Activated T-helper 1 cell treated with anti-CD3 and anti-CD28 coated beads, Interleukin-12 subunit alpha, Interleukin-12 subunit beta, Interleukin-2, Interleukin-4 antibody, amounts not matched to agents 30 ng/mL and 10 ng/mL and 1 ng/mL, durations not matched to agents 14 hours and 24 hours and 36 hours (primary cell): Measurements from ENCODE around the gene STXBP1. TPM values are rescaled to one million over a fixed set of nuclear protein-coding genes. Genes with fewer than 3 reads are reported as not detected.
A peak's percentile ranks its signal among the peaks of the same experiment; 100 is the strongest.
"Not testable (repeated sequence)": the region's sequence is repeated elsewhere in the genome, so short reads cannot be mapped to it uniquely, and the experiment has no call there.

Experiments
- DNase-seq: peaks from one replicate; pipeline ENCODE4 v3.0.0; 2021; ENCODE audit warnings: low spot score
- H3K27ac Mint-ChIP-seq: one replicate; pipeline ENCODE4 v1.8.0; 2021; ENCODE audit warnings: mild to moderate bottlenecking, mixed read lengths
- H3K27me3 Mint-ChIP-seq: one replicate; pipeline ENCODE4 v1.8.0; 2022; ENCODE audit warnings: mild to moderate bottlenecking, moderate library complexity, mixed read lengths; ENCODE audit not compliant: insufficient read depth
- H3K36me3 Mint-ChIP-seq: one replicate; pipeline ENCODE4 v1.8.0; 2021; ENCODE audit warnings: low read depth, mixed read lengths
- H3K4me1 Mint-ChIP-seq: one replicate; pipeline ENCODE4 v1.8.0; 2021; ENCODE audit warnings: low read depth, mixed read lengths
- H3K4me3 Mint-ChIP-seq: one replicate; pipeline ENCODE4 v1.8.0; 2021; ENCODE audit warnings: mild to moderate bottlenecking, moderate library complexity, mixed read lengths
- H3K9me3 Mint-ChIP-seq: one replicate; pipeline ENCODE4 v1.8.0; 2021; ENCODE audit warnings: mixed read lengths
- intact Hi-C: fragments of 100-400 bp; cut with micrococcal nuclease; formaldehyde crosslinking; loops from one replicate; pipeline ENCODE4 v1.15.1; 2024
- total RNA-seq: library from RNA; stranded (reverse); gene quantifications from 2 replicates; pipeline ENCODE4 v1.2.3, GENCODE V29; 2022

The STXBP1 gene
- total RNA-seq, 1 donor from 2014 or later, result 32.9 TPM

DNA sequence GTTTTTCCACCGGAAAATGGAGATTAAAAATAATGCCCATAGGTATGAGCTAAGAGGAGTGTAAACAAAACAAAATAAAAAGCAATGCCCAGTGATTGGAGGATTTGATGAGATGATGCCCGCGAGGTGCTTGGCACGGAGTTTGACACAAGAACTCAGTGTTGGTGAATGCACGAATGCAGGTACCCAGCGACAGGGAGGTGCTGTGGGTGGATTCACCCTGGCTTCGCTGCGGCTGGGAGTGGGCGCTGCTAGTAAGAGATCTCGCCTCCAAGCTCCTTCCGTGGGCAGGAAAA is 526 bp upstream of the STXBP1 start:
- peak overlapping the region; percentile 91 for H3K27ac Mint-ChIP-seq
- no peak for DNase-seq
- H3K36me3 Mint-ChIP-seq, result no peaks in the 10 kb centered on the region
- peaks cover 40% of the 10 kb centered on the region for H3K4me1 Mint-ChIP-seq
- intact Hi-C loops, result loop anchor here (5.0 kb wide), 3 partner anchors 39 to 321 kb away; partner anchors contain the start of gene PIP5KL1
- peaks cover 50% of the 10 kb centered on the region for H3K27me3 Mint-ChIP-seq
- peak overlapping the region; percentile 95 for H3K4me3 Mint-ChIP-seq
- H3K9me3 Mint-ChIP-seq, result no peaks in the 10 kb centered on the region

DNA sequence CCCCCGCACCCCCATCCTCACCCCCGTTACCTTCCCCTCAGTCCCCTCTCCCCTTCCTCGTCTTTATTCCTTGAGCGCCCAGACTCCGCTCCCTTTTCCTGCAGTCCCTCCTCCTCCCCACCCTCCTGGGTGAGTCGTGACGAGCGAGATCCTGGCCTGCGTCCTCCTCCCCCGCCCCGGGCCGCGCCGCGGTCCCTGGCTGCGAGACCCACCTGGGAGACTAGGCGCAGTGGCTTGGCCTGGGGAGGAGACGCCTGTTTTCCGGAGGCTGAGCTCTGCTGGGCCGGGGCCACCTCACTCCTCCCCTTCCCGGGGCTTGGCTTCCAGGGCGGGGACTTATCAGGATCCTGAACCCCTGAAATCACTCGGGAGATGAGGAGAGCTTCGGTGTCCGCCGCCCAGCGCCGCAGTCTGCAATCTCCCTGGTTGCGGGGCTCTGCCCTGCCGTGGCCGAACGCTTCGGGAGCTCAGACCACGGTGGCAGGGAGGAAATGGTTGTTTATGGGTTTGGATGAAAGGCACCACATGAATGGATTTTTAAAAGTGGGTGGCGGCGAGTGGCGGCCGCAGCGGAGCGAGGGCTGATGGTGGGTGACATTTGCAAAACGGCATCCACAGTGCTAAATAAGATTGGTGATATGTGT is 984 bp downstream of the STXBP1 start:
- intact Hi-C loops, result loop anchor here (1.0 to 5.0 kb wide), 7 partner anchors 41 to 319 kb away; partner anchors contain the start of genes PIP5KL1, PTRH1 and ST6GALNAC4
- H3K27me3 Mint-ChIP-seq, result peaks cover 40% of the 10 kb centered on the region
- peak overlapping the region; percentile 21 for H3K27ac Mint-ChIP-seq
- H3K4me3 Mint-ChIP-seq, result peak overlapping the region; percentile 78
- peak; percentile 32 for DNase-seq
- no peaks in the 10 kb centered on the region for H3K36me3 Mint-ChIP-seq
- peaks cover 36% of the 10 kb centered on the region for H3K4me1 Mint-ChIP-seq
- no peaks in the 10 kb centered on the region for H3K9me3 Mint-ChIP-seq

DNA sequence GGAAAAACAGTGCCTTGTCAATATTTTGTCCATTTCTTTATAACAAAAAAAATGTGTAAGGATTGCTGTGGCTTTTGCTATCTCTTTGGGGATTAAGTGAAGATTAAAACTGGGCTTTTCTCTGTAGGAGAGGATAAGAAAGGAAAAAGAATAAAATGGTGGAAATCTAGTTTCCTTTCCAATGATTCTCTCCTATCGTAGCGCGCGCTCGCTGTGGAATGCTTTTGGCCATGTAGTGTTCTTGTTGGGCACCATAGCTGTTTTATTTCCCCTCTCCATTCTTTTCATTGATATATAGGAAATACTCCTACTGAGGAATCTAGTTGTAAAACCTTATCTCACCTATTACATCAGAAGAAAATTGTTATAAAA is 1.5 kb downstream of the STXBP1 start:
- intact Hi-C loops, result loop anchor here (2.0 to 5.0 kb wide), 6 partner anchors 41 to 319 kb away; partner anchors contain the start of genes PIP5KL1, PTRH1 and ST6GALNAC4
- Mint-ChIP-seq H3K27me3 (peaks cover 40% of the 10 kb centered on the region), H3K4me3 (peak overlapping the region; percentile 78), H3K27ac (no peak overlapping the region), H3K36me3 (no peaks in the 10 kb centered on the region), H3K9me3 (no peaks in the 10 kb centered on the region), H3K4me1 (peaks cover 31% of the 10 kb centered on the region)
- DNase-seq, result no peak

DNA sequence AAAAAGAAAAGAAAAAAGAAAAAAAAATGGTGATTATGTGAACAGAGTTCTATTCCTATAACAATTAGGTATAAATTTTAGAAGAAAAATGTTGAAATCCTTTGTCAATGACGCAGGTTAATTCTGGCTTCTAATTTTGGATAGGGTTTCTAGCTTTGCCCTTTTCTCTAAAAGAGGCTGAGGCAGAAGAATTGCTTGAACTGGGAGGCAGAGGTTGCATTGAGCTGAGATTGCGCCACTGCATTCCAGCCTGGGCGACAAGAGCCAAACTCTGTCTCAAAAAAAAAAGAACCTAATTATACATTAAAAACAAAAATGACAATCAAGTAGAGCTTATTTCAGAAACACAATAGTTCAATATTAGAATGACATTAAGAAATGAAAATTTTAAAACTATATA is 2.9 kb downstream of the STXBP1 start:
- intact Hi-C loops, result loop anchor here (5.0 kb wide), 3 partner anchors 43 to 317 kb away; partner anchors contain the start of gene PIP5KL1
- Mint-ChIP-seq H3K4me1 (peaks cover 20% of the 10 kb centered on the region), H3K27ac (no peak overlapping the region), H3K4me3 (no peak overlapping the region), H3K36me3 (no peaks in the 10 kb centered on the region), H3K27me3 (peaks cover 31% of the 10 kb centered on the region), H3K9me3 (no peaks in the 10 kb centered on the region)
- no peak for DNase-seq

DNA sequence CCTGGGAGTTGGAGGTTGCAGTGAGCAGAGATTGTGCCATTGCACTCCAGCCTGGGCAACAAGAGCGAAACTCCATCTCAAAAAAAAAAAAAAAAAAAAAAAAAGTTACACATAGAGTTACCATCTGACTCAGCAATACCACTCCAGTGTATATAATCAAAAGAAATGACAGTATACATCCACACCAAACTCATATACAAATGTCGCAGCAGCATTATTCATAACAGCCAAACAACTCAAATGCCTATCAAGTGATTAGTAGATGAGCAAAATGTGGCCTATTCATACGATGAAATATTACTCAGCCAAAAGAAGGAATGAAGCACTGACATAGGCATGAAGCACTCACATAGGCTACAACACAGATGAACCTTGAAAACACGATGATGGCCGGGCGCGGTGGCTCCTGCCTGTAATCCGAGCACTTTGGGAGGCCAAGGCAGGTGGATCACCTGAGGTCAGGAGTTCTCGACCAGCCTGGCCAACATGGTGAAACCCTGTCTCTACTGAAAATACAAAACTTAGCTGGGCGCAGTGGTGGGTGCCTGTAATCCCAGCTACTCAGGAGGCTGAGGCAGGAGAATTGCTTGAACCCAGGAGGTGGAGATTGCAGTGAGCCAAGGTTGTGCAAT is 9.4 kb downstream of the STXBP1 start:
- H3K36me3 Mint-ChIP-seq, H3K4me1 Mint-ChIP-seq, DNase-seq, H3K9me3 Mint-ChIP-seq, H3K27ac Mint-ChIP-seq, H3K4me3 Mint-ChIP-seq, intact Hi-C loops, H3K27me3 Mint-ChIP-seq: not testable (repeated sequence)

DNA sequence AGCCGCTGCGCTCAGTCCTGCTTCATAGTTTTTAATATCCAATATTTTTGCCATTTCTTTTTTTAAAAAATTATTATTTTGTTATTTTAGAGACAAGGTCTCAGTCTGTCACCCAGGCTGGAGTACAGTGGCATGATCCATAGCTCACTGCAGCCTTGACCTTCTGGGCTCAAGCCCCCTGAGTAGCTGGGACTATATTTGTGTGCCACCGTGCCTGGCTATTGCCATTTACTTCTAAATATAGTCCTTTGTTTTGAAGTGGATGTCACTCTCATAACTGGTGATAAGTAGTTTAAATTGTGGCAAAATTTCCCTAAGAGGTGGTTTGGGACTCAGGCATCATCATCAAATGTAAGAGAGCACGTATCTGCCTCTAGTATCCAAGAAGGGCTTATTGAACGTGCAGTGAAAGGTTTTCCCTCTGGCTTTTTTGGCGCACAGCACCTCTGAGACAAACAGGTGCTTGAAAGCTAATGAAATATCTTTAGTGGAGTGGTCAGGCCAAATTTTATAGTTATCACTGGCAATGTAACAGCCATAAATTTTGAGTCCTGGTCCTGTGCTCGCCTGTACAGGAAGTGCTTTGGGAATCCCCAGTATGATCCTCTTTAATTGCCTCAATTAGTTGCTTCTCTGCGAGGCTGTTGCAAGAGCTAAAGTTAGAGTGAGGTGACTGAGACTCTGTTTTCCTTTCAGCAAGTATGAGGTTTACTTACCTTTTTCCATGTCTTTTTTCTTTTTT is 14.8 kb downstream of the STXBP1 start:
- no peak overlapping the region for H3K4me3 Mint-ChIP-seq
- no peak for DNase-seq
- H3K4me1 Mint-ChIP-seq, result peaks cover 13% of the 10 kb centered on the region

DNA sequence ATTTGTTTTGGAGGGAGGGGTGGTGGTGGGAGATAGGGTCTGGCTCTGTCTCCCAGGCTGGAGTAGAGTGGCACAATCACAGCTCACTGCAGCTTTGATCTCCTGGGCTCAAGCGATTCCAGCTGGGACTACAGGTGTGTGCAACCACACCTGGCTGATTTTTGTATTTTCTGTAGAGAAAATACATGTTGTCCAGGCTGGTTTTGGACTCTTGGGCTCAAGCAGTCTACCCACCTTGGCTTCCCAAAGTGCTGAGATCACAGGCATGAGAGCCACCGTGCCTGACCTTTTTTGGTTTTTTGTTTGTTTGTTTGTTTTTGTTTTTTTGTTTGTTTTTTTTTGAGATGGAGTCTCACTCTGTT is 15.4 kb downstream of the STXBP1 start:
- no peaks in the 10 kb centered on the region for H3K9me3 Mint-ChIP-seq
- intact Hi-C loops, result no loop called here
- H3K4me1 Mint-ChIP-seq, result peaks cover 13% of the 10 kb centered on the region
- peaks cover 7% of the 10 kb centered on the region for H3K27me3 Mint-ChIP-seq
- H3K4me3 Mint-ChIP-seq, result no peak overlapping the region
- DNase-seq, result no peak
- H3K27ac Mint-ChIP-seq, result no peak overlapping the region
- no peaks in the 10 kb centered on the region for H3K36me3 Mint-ChIP-seq

More for the DNA sequence above, 14.8 kb downstream of the STXBP1 start:
- Mint-ChIP-seq H3K27me3 (peaks cover 7% of the 10 kb centered on the region), H3K27ac (no peak overlapping the region), H3K9me3 (no peaks in the 10 kb centered on the region), H3K36me3 (no peaks in the 10 kb centered on the region)
- intact Hi-C loops, result no loop called here

DNA sequence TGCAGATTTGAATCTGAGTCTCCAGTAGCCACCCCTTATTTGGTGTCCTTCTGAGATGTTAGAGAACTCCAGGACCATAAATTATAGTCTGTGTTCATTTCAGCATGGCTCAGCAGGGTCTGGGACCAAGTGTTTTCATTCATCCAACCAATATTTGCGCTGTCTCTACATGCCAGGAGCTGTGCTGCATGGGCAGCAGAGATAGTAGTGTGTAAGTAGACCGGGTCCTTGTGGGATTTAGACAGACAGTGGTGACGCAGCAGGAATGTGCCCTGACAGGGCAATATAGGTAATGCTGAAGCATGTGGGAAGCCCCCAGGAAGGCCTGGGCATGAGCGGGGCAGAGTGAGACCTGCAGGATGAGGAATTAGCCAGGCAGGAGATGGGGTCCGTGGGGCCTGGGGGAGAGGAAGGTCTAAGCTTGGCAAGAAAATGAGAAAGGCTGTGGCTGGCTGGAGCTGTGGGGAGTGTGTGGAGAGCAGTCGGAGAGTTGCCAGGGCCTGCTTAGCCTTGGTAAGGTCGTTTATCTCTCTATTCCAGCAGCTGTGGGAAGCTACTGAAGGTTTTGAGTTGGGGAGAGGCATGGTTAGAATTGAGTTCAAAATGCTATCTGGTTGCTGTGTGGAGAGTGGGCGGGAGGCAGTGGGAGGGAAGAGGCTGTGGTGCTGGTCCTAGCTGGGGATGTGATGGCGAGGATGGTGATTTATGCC is 16.8 kb downstream of the STXBP1 start:
- H3K4me3 Mint-ChIP-seq, result no peak overlapping the region
- no peak for DNase-seq

DNA sequence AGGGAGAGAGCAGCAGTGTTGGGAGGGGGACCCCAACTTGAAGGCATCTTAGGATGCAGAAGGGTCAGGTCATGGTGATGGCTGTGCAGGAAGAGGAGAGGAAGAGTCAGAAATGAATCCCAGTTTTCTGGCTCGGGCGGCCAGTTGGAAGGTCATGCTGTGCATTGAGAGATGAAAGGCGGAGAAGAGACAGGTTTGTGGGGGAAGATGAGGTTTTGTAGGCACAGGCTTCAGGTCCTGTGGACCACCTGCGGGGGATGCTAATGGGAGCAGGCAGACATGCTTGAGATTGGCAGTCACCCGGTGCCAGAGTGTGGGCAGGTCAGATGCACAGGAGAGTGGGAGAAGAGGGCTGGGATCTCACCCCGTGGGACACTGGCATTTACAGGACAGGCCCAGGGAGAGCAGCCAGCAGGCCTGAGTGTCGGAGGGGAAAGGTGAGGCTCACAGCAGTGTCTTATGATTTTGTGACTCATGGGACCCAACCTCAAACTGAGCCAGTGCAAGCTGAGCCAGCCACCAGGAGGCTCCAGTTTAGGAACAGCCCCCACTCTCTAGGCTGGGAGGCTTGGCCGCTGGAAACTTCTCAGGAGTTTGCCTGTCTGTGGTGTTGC is 17.5 kb downstream of the STXBP1 start:
- Mint-ChIP-seq H3K4me3 (no peak overlapping the region), H3K27me3 (peaks cover 4% of the 10 kb centered on the region), H3K9me3 (no peaks in the 10 kb centered on the region), H3K27ac (peak overlapping the region; percentile 63), H3K36me3 (no peaks in the 10 kb centered on the region), H3K4me1 (peaks cover 26% of the 10 kb centered on the region)
- DNase-seq, result no peak
- intact Hi-C loops, result no loop called here

More for the DNA sequence above, 16.8 kb downstream of the STXBP1 start:
- Mint-ChIP-seq H3K4me1 (peaks cover 19% of the 10 kb centered on the region), H3K27me3 (peaks cover 4% of the 10 kb centered on the region), H3K9me3 (no peaks in the 10 kb centered on the region), H3K36me3 (no peaks in the 10 kb centered on the region), H3K27ac (peak overlapping the region; percentile 63)
- intact Hi-C loops, result no loop called here

DNA sequence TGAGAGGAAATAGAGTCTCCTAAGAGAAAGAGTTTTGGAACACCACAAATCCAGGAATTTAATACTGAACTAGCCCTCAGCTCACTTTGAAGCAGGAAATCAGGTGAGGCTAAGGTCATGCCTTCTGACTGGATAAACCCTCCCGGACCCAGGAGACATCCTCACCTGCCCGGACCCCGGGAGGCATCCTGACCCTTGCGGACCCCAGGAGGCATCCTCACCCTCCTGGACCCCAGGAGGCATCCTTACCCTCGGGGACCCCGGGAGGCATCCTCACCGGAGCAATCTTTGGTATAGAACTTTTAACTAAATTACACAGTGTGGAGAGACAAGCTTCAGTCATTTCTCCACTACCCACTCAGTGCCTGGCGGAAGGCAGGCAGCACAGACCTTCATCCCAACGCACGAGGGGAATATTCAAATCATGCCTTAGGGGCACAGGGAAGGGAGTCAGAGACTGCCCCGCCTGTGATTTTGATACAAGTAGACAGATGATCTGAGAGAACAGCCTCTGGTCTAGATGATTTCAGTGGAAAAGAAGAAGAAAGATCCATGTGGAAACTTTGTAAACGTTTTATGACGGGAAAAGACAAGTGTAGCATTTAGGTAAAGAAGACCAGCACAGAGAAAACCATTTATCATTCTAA is 21.3 kb downstream of the STXBP1 start:
- Mint-ChIP-seq H3K4me3 (no peak overlapping the region), H3K4me1 (peaks cover 26% of the 10 kb centered on the region), H3K27ac (no peak overlapping the region), H3K9me3 (no peaks in the 10 kb centered on the region), H3K27me3 (peaks cover 4% of the 10 kb centered on the region), H3K36me3 (no peaks in the 10 kb centered on the region)
- DNase-seq, result no peak
- intact Hi-C loops, result no loop called here

DNA sequence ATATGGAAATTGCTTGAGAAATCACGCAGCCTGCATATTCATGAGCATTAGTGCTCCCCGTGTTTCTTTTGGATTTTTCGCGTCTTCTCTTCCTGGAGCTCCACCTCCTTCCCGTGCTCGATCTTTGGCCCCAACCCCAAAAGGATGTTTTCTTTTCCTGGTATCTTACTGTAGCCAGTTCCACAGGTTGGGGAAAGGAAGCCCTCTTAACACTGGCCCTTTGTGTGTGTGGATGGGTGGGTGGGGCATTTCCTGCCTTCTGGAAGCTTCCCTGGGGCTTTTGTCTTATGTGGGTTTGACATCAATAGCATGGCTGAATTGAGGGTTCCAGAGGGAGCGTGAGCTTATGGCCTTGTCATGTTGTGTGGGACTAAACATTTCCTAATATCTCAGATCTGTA is 21.9 kb downstream of the STXBP1 start:
- peaks cover under 1% of the 10 kb centered on the region for H3K27me3 Mint-ChIP-seq
- H3K9me3 Mint-ChIP-seq, result no peaks in the 10 kb centered on the region
- H3K36me3 Mint-ChIP-seq, result no peaks in the 10 kb centered on the region
- no peak overlapping the region for H3K4me3 Mint-ChIP-seq
- intact Hi-C loops, result no loop called here
- no peak for DNase-seq
- no peak overlapping the region for H3K27ac Mint-ChIP-seq
- H3K4me1 Mint-ChIP-seq, result peaks cover 22% of the 10 kb centered on the region

DNA sequence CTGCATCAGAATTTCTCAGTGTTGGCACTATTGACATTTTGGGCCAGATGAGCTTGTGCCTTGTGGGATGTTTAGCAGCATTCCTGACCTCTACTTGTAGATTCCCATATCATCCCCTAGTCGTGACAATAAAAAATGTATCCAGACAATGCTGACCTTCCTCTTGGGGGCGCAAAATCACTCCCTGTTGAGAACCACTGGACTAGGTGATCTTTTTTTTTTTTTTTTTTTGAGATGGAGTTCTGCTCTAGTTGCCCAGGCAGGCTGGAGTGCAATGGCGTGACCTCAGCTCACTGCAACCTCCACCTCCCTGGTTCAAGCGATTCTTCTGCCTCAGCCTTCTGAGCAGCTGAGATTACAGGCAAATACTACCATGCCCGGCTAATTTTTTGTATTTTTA is 22.6 kb downstream of the STXBP1 start:
- no peaks in the 10 kb centered on the region for H3K9me3 Mint-ChIP-seq
- peaks cover 16% of the 10 kb centered on the region for H3K4me1 Mint-ChIP-seq
- no peak overlapping the region for H3K27ac Mint-ChIP-seq
- H3K4me3 Mint-ChIP-seq, result no peak overlapping the region
- no peak for DNase-seq
- intact Hi-C loops, result no loop called here
- no peaks in the 10 kb centered on the region for H3K36me3 Mint-ChIP-seq
- H3K27me3 Mint-ChIP-seq, result no peaks in the 10 kb centered on the region
